H54 (cell line): ENCODE results near the gene ATG10.
"Not testable (repeated sequence)": the region's sequence is repeated elsewhere in the genome, so short reads cannot be mapped to it uniquely, and the experiment has no call there.

Experiments used
- DNase-seq: peaks from one replicate; pipeline ENCODE4 v3.0.0; 2011; ENCODE audit warnings: low spot score, mixed read lengths; ENCODE audit not compliant: insufficient read length
- FAIRE-seq: peaks from 3 replicates; lab custom pipeline; 2011; peaks lifted over from hg19 to GRCh38; lab: Jason Lieb, UNC
- POLR2A ChIP-seq: IDR thresholded peaks from 2 replicates; pipeline ENCODE4 v1.6.1; 2011; ENCODE audit warnings: low read depth, mild to moderate bottlenecking, low read length

The ATG10 gene

DNA sequence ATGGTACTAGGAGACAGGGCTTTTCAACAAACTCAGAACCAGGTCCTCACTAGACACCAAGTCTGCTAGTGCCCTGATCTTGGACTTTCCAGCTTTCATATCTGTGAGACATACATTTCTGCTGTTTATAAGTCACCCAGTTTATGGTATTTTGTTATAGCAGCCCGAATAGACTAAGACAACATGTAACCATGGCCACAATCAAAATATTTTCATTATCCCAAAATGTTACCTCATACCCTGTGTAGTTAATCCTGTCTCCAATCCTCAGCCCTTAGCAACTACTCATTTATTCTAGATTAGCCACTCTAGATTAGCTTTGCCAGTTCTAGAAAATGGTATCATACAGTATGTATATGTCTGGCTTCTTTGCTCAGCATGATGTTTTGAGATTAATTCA is 6.3 kb upstream of the ATG10 start:
- no peak for FAIRE-seq
- DNase-seq = no peak
- TF ChIP-seq POLR2A = no peak

DNA sequence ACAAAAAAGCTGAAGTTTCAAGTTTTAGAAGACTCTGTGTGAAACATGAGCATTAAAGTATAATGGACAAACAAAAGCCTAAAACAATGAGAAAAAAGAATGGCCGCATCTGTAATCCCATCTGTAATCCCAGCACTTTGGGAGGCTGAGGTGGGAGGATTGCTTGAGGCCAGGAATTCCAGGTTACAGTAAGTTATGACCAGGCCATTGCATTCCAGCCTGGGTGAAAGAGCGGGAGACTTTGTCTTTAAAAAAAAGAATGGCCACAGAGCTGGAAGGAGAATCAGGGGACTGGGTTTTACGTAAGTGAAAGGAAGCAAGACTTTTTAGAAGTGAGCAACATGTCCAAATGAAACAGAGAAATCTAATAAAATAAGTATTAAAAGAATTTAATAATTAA is 2.6 kb upstream of the ATG10 start:
- no peak for DNase-seq
- no peak for FAIRE-seq
- TF ChIP-seq POLR2A = no peak

DNA sequence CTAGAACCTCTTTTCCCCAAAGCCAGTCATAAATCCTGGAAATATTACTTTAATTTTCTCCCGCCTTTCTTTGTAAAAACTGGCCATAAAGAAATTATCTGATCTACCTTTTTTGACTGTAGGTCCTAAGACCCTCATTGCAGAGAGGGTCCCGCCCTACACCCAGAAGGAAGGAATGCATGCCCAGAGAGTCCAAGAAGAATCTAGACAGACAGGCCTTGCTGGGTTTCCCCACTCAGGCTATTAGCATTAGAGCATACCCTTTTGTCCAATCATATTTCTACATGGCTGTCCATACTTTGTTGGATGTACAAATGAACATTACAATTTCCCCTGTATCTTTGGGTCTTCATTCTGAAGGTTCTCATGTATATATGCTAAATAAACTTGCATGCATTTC is 1.9 kb upstream of the ATG10 start:
- no peak for FAIRE-seq
- no peak for DNase-seq
- TF ChIP-seq POLR2A = no peak

DNA sequence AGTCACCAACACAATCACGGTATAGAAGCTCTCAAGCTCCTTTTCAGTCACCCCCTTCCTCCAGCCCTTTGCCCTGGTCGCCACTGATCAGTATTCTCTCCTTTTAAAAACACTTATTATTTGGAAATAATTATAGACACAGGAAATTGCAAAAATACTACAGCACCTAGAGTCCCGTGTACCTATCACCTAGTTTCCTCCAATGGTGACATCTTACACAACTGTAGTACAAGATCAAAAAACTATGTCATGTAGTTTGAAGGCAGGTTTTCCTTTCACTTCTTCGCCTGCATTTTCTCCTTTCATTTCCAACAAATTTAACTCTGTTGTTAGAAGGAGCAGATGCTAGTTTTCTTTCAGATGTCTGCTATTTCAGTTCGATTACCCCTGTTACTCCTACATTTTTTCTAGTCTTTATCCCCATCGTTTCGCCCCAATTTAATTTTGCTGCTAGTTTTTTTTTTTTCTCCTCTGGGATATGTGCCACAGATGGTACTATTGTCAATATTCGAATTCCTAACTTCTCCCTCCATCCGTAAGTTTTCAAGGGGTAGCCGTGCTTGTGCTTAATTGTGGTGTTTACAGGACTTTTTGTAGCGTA is 612 bp upstream of the ATG10 start:
- FAIRE-seq (no peak), DNase-seq (peak; percentile 23)
- no peak for TF ChIP-seq POLR2A

DNA sequence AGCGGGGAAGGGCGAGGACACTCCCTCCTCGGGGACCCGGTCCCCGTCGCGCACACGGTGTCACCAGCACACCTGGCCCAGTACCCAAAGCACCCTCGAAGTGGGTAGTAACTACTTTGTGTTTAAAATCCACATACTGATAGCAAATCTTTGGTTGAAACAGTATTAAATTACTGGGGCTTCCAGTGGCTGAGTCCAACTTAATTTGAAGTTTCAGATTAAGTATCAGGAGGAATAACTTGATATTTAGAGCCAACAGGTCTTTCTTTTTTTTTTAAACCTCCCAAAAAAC is 615 bp downstream of the ATG10 start:
- FAIRE-seq = no peak
- TF ChIP-seq POLR2A = peak; percentile 33; the same call in 1 of the 2 replicates
- no peak for DNase-seq

DNA sequence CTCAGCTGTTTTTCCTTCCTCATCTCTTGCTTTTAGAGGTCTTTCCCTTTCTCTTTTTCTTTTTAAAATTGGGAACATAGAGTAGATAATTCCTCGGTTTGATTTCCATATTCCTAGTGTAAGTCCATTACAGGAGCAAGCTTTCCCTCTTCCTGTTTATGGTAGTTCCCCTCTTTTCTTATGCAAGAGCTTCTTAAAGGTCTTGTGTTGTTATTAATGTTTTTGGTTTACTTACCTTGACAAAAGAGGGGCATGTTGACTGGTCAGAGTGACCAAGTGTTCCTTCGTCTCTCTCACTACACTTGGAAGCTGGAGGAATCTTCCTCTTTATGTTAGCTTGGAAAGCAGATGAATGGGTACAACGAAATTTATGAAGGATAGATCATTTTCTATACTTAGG is 8.3 kb downstream of the ATG10 start:
- DNase-seq = no peak
- no peak for TF ChIP-seq POLR2A
- no peak for FAIRE-seq

DNA sequence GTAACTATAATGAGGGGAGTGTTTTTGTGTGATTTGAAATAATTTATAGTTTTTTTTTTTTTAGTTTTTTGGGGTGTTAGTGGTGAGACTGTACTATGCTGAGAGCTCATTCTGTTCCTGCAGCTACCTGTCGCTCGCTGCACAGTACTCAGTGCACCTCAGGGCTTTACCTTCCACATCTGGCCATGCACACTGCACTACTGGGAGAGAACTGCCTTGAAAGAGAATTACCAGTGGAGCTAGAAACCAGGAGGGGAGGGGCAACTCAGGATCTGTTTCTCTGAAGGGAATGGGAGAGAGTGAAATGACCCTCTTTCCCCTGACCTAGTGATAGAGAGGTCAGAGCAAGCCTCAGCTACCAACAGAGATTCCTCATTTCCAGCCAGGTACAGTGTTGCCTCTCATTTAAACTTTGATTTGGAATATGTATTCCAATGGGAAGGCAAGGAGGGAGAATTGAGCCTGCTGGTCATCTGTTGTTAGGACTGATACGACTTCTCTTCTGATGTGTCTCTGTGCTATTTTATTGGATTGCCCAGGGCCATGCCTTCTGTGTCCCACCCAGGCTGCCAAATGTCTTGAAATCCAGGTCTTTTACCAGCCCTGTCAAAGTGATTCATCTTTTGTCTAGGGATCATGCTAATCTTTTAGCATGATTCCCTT is 8.9 kb downstream of the ATG10 start:
- FAIRE-seq = no peak
- TF ChIP-seq POLR2A = no peak
- no peak for DNase-seq

DNA sequence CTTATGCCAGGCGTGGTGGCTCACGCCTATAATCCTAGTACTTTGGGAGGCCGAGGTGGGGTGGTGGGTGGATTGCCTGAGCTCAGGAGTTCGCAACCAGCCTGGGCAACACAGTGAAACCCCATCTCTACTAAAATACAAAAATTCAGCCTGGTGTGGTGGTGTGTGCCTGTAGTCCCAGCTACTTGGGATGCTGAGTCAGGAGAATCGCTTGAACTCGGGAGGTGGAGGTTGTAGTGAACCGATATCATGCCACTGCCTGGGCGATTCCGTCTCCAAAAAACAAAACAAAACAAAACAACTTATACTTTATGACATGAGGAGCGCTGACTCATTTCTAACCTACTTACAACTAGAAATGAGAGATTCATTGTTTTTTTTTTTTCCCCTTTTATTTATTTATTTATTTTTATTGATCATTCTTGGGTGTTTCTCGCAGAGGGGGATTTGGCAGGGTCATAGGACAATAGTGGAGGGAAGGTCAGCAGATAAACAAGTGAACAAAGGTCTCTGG is 10.4 kb downstream of the ATG10 start:
- not testable (repeated sequence) for FAIRE-seq, DNase-seq

DNA sequence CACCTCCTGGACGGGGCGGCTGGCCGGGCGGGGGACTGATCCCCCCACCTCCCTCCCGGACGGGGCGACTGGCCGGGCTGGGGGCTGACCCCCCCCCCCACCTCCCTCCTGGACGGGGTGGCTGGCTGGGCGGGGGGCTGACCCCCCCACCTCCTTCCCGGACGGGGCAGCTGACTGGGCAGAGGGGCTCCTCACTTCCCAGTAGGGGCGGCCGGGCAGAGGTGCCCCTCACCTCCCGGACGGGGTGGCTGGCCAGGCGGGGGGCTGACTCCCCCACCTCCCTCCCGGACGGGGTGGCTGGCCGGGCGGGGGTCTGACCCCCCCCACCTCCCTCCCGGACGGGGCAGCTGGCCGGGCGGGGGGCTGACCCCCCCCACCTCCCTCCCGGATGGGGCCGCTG is 11.3 kb downstream of the ATG10 start:
- not testable (repeated sequence) for FAIRE-seq

DNA sequence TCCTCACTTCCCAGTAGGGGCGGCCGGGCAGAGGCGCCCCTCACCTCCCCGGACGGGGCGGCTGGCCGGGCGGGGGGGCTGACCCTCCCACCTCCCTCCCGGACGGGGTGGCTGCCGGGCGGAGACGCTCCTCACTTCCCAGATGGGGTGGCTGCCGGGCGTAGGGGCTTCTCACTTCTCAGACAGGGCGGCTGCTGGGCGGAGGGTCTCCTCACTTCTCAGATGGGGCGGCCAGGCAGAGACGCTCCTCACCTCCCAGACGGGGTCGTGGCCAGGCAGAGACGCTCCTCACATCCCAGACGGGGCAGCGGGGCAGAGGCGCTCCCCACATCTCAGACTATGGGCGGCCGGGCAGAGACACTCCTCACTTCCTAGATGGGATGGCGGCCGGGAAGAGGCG is 11.7 kb downstream of the ATG10 start:
- not testable (repeated sequence) for DNase-seq, FAIRE-seq

More for the DNA sequence above, 11.3 kb downstream of the ATG10 start:
- not testable (repeated sequence) for DNase-seq

DNA sequence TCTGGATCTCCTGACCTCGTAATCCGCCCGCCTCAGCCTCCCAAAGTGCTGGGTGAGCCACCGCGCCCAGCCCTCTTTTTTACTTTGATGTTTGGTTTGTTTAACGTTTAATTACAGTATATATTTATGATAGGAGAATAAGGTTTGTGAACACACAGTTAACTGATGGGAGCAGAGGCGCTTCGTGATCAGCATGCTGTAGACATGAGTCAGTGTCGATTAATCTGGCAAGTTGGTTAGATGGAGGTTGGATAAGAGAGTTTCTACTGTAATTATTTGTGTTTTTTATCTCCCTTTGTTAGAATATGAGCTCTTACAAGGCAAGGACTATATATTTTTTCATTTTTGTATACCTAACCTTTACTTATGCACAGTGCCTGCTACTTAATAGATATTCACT is 14.3 kb downstream of the ATG10 start:
- no peak for TF ChIP-seq POLR2A
- DNase-seq (no peak), FAIRE-seq (no peak)

DNA sequence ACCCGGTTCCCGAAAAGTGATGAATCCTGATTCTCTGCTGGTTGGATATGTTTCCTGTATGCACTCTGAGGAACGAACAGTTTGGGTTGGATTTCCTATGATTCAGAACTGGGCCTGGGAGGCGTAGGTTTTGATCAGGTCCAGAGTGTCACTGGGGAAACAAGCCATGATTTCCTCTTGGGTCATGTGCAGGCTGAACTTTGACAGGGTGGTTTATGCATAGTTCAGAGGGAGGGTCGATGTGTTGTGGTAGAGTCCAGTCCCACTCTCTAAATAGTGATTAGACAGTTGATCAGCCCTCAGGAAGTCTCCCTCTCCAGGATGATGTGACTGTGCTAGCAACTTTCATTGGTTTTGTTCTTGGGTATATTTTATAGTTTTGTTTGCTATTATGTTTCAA is 17.4 kb downstream of the ATG10 start:
- TF ChIP-seq POLR2A = no peak
- FAIRE-seq (no peak), DNase-seq (no peak)

DNA sequence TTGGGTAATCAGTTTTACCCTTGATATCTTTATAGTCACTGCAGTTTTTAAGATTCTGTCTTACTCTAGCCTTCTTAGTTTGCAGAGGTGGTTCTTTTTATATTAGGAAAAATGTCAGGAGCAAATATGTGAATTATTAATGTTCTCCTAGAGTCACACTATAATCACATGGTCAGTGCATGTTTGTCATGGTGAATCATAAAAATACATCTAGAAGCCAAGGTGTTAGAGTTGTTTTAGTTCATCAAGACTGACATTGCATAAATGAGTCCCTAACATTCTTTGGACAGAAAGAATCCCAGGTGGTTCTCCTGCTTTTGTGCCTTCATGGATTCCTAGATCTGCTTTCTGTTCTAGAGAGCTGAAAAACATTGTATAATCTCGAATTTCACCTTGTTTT is 22.9 kb downstream of the ATG10 start:
- FAIRE-seq = no peak

DNA sequence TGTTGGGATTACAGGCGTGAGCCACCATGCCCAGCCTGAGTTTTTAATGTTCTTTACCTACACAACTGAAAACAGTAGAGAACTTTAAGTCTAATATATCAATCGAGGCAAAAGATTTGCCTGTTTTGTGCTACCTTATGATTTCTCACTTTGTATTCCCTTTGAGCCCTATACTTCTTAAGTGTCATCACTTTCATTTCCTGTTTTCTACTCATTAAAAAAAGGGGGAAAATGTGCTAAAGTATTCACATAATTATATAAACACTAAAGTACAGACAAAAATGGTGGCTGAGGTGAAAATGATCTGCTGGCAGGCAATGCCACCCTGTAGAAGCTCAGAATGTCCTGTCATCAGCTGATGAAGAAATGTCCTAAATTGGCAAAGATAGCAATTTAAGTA is 23.6 kb downstream of the ATG10 start:
- no peak for TF ChIP-seq POLR2A
- FAIRE-seq (no peak), DNase-seq (no peak)

More for the DNA sequence above, 22.9 kb downstream of the ATG10 start:
- no peak for TF ChIP-seq POLR2A
- DNase-seq = no peak

DNA sequence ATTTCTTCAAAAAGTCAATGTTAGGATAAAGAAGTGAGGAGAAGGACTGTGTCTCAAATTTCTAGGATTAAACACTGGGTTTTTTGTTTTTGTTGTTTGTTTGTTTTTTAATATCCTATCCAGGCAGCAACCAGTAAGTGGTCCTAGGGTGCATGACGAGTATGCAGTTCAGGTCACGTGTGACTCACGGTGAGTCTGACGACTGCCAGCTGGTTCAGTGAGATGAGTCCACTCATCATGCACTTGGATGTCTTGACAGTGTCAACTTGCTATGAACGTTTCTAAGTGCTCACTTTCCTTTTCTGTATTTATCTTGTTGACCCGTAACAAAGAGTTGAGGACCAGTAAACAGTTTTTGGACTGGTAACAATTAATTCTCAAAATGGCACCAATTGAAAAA is 32.7 kb downstream of the ATG10 start:
- peak; percentile 33 for DNase-seq
- TF ChIP-seq POLR2A = no peak
- FAIRE-seq = peak; percentile 96

DNA sequence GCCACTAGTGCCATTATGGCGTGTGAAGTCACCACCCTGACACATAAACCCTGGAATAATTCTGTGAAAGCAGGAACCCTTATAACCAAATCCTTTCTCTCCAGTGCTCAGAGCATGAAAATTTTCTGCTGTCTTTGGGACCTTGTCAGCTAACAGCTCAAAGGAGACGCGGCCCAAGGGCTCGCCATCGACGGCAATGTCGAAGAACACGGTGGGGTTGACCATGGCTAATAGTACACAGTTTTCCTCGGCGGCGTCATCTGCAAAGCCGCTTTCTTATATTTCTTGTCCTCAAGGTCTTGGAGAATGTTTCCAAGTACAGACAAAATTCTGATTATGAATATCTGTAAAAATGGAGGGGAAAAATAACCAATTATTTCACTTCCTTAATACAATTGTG is 38.0 kb downstream of the ATG10 start:
- DNase-seq, FAIRE-seq: not testable (repeated sequence)
